K562 (cell line): ENCODE results near the gene TRA2B. TPM values are rescaled to one million over a fixed set of nuclear protein-coding genes. Genes with fewer than 3 reads are reported as not detected.

Experiments used
- ATF6 ChIP-seq: sonication (generic); formaldehyde crosslinking; IDR thresholded peaks from 2 replicates; pipeline ENCODE4 v1.4.0; 2020; ENCODE audit warnings: mild to moderate bottlenecking, missing genetic modification reagents
- DIDO1 ChIP-seq: fragments of 450-650 bp; IDR thresholded peaks from 2 replicates; pipeline ENCODE4 v1.6.1; 2016; ENCODE audit warnings: low read depth, missing biosample characterization, missing genetic modification characterization
- EHMT2 ChIP-seq: fragments of 450-650 bp; IDR thresholded peaks from 2 replicates; pipeline ENCODE4 v1.6.1; 2018; ENCODE audit warnings: antibody characterized with exemption
- GTF2E2 ChIP-seq: fragments of 200-800 bp; sonication (Bioruptor generic); IDR thresholded peaks from 2 replicates; pipeline ENCODE4 v1.6.1; 2016; ENCODE audit warnings: missing genetic modification characterization, missing compliant biosample characterization
- HDAC1 ChIP-seq, 2 experiments: fragments of 450-650 bp; IDR thresholded peaks; 2 replicates each; pipeline ENCODE4 v1.6.1; 2016 to 2017; ENCODE audit warnings: inconsistent platforms in 1 of 2, mild to moderate bottlenecking in 1 of 2, moderate library complexity in 1 of 2
- HOMEZ ChIP-seq: fragments of 250-450 bp; sonication (Bioruptor Pico); IDR thresholded peaks from 2 replicates; pipeline ENCODE4 v1.4.0; 2020; ENCODE audit warnings: mild to moderate bottlenecking, moderate library complexity
- KAT7 ChIP-seq: sonication (generic); formaldehyde crosslinking; IDR thresholded peaks from 2 replicates; pipeline ENCODE4 v1.8.0; 2022; ENCODE audit warnings: missing genetic modification reagents, mild to moderate bottlenecking, borderline replicate concordance
- MCM7 ChIP-seq, 2 experiments: fragments of 450-650 bp; IDR thresholded peaks; 2 replicates each; pipeline ENCODE4 v1.6.1; 2016 to 2018
- MLLT1 ChIP-seq, 2 experiments: fragments of 450-650 bp; IDR thresholded peaks; 2 replicates each; pipeline ENCODE4 v1.6.1; 2016
- MNT ChIP-seq, 2 experiments: fragments of 450-650 bp; conservative IDR thresholded peaks; 2 replicates each; pipeline ENCODE4 v1.6.1; 2017; ENCODE audit warnings: mild to moderate bottlenecking in 2 of 2, moderate library complexity in 2 of 2
- PHF20 ChIP-seq: fragments of 450-650 bp; IDR thresholded peaks from 2 replicates; pipeline ENCODE4 v1.6.1; 2018; ENCODE audit not compliant: partially characterized antibody
- PRPF4 ChIP-seq: fragments of 200-400 bp; formaldehyde crosslinking; IDR thresholded peaks from one replicate; pipeline ENCODE4 v1.6.1; 2017; ENCODE audit warnings: low read length, low read depth, mild to moderate bottlenecking; ENCODE audit not compliant: insufficient read depth, poor library complexity, severe bottlenecking
- RB1 ChIP-seq: fragments of 450-650 bp; IDR thresholded peaks from 2 replicates; pipeline ENCODE4 v1.6.1; 2017; ENCODE audit warnings: low read depth, mild to moderate bottlenecking
- RUNX1 ChIP-seq: sonication (generic); IDR thresholded peaks from 2 replicates; pipeline ENCODE4 v1.6.1; 2016; ENCODE audit warnings: antibody characterized with exemption, low read depth
- SMARCA4 ChIP-seq: fragments of 450-650 bp; IDR thresholded peaks from 2 replicates; pipeline ENCODE4 v1.6.1; 2016
- SMARCC2 ChIP-seq: fragments of 450-650 bp; IDR thresholded peaks from 2 replicates; pipeline ENCODE4 v1.6.1; 2017; ENCODE audit warnings: antibody characterized with exemption, moderate library complexity, mild to moderate bottlenecking, low read depth
- TBL1XR1 ChIP-seq, 2 experiments: IDR thresholded peaks; 2 replicates each; pipeline ENCODE4 v1.6.1; 2012; ENCODE audit warnings: improper control_type of control experiment in 2 of 2, low read length in 2 of 2, mild to moderate bottlenecking in 1 of 2
- TCF7L2 ChIP-seq: fragments of 150-350 bp; IDR thresholded peaks from 2 replicates; pipeline ENCODE4 v1.6.1; 2016; ENCODE audit warnings: low read depth, mild to moderate bottlenecking, low read length, moderate library complexity
- TCFL5 ChIP-seq: fragments of 250-450 bp; sonication (Bioruptor Pico); conservative IDR thresholded peaks from 2 replicates; pipeline ENCODE4 v1.6.1; 2021; ENCODE audit warnings: mild to moderate bottlenecking, moderate library complexity, matching md5 sums
- U2AF1 ChIP-seq: fragments of 200-400 bp; formaldehyde crosslinking; optimal IDR thresholded peaks from 2 replicates; pipeline ENCODE3; 2017; ENCODE audit warnings: mild to moderate bottlenecking, low read depth, low read length, moderate library complexity
- ZC3H11A ChIP-seq: IDR thresholded peaks from 2 replicates; pipeline ENCODE4 v1.6.1; 2012; ENCODE audit warnings: low read depth, low read length, improper control_type of control experiment
- ZNF282 ChIP-seq: sonication (generic); formaldehyde crosslinking; IDR thresholded peaks from 2 replicates; pipeline ENCODE4 v1.8.1; 2023; ENCODE audit warnings: missing genetic modification reagents
- polyA plus RNA-seq, 8 experiments: library from polyadenylated mRNA; depleted of rRNA in 4 of 8; stranded (reverse) in 5 of 8; unstranded in 3 of 8; fragments of >200 nt; fragmentation: Nextera tagmentation in 2 of 8; fragmentation: Illumina TruSeq in 1 of 8; extraction: Ambion mirVana in 2 of 8; extraction: Trizol in 1 of 8; gene quantifications; 2 replicates each; pipeline versions ENCODE4 v1.2.1 to v1.2.3, GENCODE V29; 2011 to 2014; ENCODE audit warnings: inconsistent platforms in 1 of 8, missing spikeins in 1 of 8
- total RNA-seq, 7 experiments: library from RNA; depleted of rRNA in 6 of 7; stranded (reverse); fragments of >200 nt in 6 of 7; fragmentation: Illumina TruSeq in 2 of 7; extraction: Trizol in 2 of 7; gene quantifications; 2 replicates each; pipeline versions ENCODE4 v1.2.1 to v1.2.3, GENCODE V29; 2011 to 2021; ENCODE audit warnings: low replicate concordance in 1 of 7

TRA2B gene
- total and polyA plus RNA-seq, 9 of the 15 experiments (the other 6 are each of a cell fraction or from before 2014, with no cell fraction given): 105 to 411 (median 278) TPM

GRCh38 chr3:185935465-185936272, 2.1 kb downstream of the TRA2B start (continued):
- TF ChIP-seq EHMT2 (no peak), ZNF282 (no peak), PHF20 (no peak), MCM7 (IDR thresholded peaks at IDR 0.05) (no peak), KAT7 (CRISPR knock-in tag) (peak; percentile 54; the same call in 1 of the 2 replicates), ZC3H11A (no peak), PRPF4 (peak; percentile 39), HOMEZ (CRISPR knock-in tag) (no peak), GTF2E2 (no peak), RUNX1 (no peak), TBL1XR1 (IDR thresholded peaks at IDR 0.05; ENCODE audit: low read length in 2 of 2) (peak in 1 of 2 experiments; percentile 17; a peak in 1 of 4 replicates), TCF7L2 (no peak), SMARCA4 (no peak), DIDO1 (tag) (no peak), SMARCC2 (no peak), HDAC1 (IDR thresholded peaks at IDR 0.05) (peak in 1 of 2 experiments; percentile 34; a peak in 1 of 4 replicates), MNT (conservative IDR thresholded peaks at IDR 0.05) (peak; percentile 49 to 54; a peak in 2 of 4 replicates), U2AF1 (peak; percentile 13), TCFL5 (CRISPR knock-in tag) (no peak), RB1 (no peak), ATF6 (no peak), MLLT1 (IDR thresholded peaks at IDR 0.05) (0 out of 4 replicates have a peak, but pooled peaks of 1 of the 2 experiments have one; percentile 44)
